ENCODE data around the gene DOLK. TPM values are rescaled to one million over a fixed set of nuclear protein-coding genes. Genes with fewer than 3 reads are reported as not detected.
A peak's percentile ranks its signal among the peaks of the same experiment; 100 is the strongest.

Gene DOLK
- total RNA-seq, 4 donors from 2014 or later = 5.2 to 12.7 (median 10.8) TPM

DNA sequence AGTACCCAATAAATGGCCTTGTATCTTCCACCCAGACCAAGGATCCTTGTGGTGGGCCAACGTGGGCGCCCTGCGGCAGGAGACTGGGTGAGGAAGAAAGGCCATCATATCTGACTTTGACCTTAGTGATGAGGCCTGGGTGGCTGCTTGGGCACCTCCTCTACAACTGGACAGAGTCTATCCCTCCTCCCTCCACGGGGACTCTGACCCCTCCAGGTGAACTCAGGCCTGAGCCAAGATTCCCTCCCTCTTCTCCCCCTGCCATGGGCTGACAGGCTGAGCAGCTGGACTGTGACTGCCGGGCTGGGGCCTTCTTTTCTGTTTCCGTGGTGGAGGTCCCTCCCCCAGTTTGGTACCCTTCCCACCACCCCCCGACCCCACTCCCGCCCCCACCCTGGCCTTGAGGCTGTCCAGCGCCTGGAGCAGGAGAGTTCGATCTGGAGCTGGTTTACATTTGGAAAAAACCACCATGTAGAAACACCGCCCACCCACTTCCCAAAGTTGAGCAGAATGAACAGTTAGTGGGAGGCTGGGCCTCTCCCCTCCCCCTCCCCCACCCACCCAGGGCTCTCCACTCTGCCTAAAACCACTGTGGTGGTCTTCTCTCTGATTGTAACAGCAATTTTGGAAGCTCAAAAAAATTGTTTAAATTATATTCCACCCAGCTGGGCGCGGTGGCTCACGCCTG, 27.9 kb downstream of the DOLK start:
- Histone ChIP-seq H3K9me3 (no peaks in the 10 kb centered on the region), H3K36me3 (peaks cover 21% of the 10 kb centered on the region), H3K27me3 (no peaks in the 10 kb centered on the region), H3K4me3 (no peak overlapping the region), H3K27ac (peak overlapping the region; percentile 68), H3K4me1 (peaks cover 83% of the 10 kb centered on the region)
- WGBS = 88% methylated on average over 14 of the region's 14 CpGs
- TF ChIP-seq POLR2A (IDR thresholded peaks at IDR 0.05) (no peak), EP300 (IDR thresholded peaks at IDR 0.05) (no peak)
- DNase-seq (ENCODE audit: low spot score in 2 of 2) = no peak

DNA sequence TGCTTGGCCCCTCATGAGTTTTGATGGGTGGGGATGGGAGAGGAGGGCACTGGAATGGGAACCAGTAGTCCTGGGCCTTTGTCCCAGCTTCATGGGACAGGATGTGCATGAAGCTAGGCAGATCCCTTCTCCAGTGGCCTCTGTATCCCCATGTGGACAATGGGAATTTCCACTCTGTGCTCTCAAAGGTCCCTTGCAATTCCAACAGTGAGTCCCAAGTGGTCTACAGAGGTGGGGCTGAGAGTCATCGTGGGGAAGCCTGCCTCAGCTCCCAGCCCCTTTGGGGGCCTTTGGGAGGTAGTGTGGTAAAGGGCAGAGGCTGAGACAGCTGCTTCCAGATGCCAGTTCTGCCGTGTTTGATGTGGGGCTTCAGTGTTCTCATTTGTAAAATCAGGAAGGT, 28.5 kb downstream of the DOLK start:
- DNase-seq (ENCODE audit: low spot score in 2 of 2) = no peak
- no peak overlapping the region for H3K4me3 ChIP-seq
- H3K36me3 ChIP-seq = peaks cover 21% of the 10 kb centered on the region
- H3K27me3 ChIP-seq = no peaks in the 10 kb centered on the region
- H3K9me3 ChIP-seq = no peaks in the 10 kb centered on the region
- peaks cover 89% of the 10 kb centered on the region for H3K4me1 ChIP-seq
- H3K27ac ChIP-seq = peak overlapping the region; percentile 68
- TF ChIP-seq, protein P1, sequence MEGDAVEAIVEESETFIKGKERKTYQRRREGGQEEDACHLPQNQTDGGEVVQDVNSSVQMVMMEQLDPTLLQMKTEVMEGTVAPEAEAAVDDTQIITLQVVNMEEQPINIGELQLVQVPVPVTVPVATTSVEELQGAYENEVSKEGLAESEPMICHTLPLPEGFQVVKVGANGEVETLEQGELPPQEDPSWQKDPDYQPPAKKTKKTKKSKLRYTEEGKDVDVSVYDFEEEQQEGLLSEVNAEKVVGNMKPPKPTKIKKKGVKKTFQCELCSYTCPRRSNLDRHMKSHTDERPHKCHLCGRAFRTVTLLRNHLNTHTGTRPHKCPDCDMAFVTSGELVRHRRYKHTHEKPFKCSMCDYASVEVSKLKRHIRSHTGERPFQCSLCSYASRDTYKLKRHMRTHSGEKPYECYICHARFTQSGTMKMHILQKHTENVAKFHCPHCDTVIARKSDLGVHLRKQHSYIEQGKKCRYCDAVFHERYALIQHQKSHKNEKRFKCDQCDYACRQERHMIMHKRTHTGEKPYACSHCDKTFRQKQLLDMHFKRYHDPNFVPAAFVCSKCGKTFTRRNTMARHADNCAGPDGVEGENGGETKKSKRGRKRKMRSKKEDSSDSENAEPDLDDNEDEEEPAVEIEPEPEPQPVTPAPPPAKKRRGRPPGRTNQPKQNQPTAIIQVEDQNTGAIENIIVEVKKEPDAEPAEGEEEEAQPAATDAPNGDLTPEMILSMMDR (IDR thresholded peaks at IDR 0.05) = no peak
- TF ChIP-seq POLR2AphosphoS5 (IDR thresholded peaks at IDR 0.05) (no peak), EP300 (IDR thresholded peaks at IDR 0.05) (no peak), POLR2A (IDR thresholded peaks at IDR 0.05) (no peak)
- WGBS = 65% methylated on average over 2 of the region's 2 CpGs

DNA sequence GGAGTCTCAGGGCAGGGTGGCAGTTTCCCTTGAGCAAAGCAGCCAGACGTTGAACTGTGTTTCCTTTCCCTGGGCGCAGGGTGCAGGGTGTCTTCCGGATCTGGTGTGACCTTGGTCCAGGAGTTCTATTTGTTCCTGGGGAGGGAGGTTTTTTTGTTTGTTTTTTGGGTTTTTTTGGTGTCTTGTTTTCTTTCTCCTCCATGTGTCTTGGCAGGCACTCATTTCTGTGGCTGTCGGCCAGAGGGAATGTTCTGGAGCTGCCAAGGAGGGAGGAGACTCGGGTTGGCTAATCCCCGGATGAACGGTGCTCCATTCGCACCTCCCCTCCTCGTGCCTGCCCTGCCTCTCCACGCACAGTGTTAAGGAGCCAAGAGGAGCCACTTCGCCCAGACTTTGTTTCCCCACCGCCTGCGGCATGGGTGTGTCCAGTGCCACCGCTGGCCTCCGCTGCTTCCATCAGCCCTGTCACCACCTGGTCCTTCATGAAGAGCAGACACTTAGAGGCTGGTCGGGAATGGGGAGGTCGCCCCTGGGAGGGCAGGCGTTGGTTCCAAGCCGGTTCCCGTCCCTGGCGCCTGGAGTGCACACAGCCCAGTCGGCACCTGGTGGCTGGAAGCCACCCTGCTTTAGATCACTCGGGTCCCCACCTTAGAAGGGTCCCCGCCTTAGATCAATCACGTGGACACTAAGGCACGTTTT, 30.1 kb downstream of the DOLK start:
- Histone ChIP-seq H3K9me3 (no peaks in the 10 kb centered on the region), H3K4me1 (peaks cover 91% of the 10 kb centered on the region), H3K27ac (peak overlapping the region; percentile 86), H3K36me3 (peaks cover 21% of the 10 kb centered on the region), H3K27me3 (no peaks in the 10 kb centered on the region), H3K4me3 (peak overlapping the region; percentile 29)
- TF ChIP-seq, protein P1 (IDR thresholded peaks at IDR 0.05) = no peak
- TF ChIP-seq POLR2AphosphoS5 (IDR thresholded peaks at IDR 0.05) = peak in 2 of 3 donors; percentile 8 to 55
- whole genome bisulfite sequencing = 34% methylated on average over 10 of the region's 26 CpGs
- peak; percentile 90 to 91 for DNase-seq (ENCODE audit: low spot score in 2 of 2)

DNA sequence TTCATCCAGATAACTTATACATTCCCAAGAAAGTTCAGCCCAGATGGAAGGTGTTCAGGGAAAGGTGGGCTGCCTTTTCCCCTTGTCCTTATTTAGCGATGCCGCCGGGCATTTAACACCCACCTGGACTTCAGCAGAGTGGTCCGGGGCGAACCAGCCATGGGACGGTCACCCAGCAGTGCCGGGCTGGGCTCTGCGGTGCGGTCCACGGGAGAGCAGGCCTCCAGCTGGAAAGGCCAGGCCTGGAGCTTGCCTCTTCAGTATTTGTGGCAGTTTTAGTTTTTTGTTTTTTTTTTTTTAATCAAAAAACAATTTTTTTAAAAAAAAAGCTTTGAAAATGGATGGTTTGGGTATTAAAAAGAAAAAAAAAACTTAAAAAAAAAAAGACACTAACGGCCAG, 30.7 kb downstream of the DOLK start:
- DNase-seq (ENCODE audit: low spot score in 2 of 2) = no peak
- Histone ChIP-seq H3K4me3 (peak overlapping the region; percentile 29), H3K27ac (peak overlapping the region; percentile 86), H3K27me3 (no peaks in the 10 kb centered on the region), H3K9me3 (no peaks in the 10 kb centered on the region), H3K4me1 (peaks cover 92% of the 10 kb centered on the region), H3K36me3 (peaks cover 21% of the 10 kb centered on the region)
- TF ChIP-seq POLR2AphosphoS5 (IDR thresholded peaks at IDR 0.05) = no peak
- TF ChIP-seq POLR2A (IDR thresholded peaks at IDR 0.05) = no peak
- no peak for TF ChIP-seq EP300 (IDR thresholded peaks at IDR 0.05)
- TF ChIP-seq, protein P1 (IDR thresholded peaks at IDR 0.05) = no peak
- WGBS = 68% methylated on average over 11 of the region's 11 CpGs

DNA sequence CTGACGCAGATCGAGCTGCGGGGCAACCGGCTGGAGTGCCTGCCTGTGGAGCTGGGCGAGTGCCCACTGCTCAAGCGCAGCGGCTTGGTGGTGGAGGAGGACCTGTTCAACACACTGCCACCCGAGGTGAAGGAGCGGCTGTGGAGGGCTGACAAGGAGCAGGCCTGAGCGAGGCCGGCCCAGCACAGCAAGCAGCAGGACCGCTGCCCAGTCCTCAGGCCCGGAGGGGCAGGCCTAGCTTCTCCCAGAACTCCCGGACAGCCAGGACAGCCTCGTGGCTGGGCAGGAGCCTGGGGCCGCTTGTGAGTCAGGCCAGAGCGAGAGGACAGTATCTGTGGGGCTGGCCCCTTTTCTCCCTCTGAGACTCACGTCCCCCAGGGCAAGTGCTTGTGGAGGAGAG, 31.2 kb downstream of the DOLK start:
- no peak for DNase-seq (ENCODE audit: low spot score in 2 of 2)
- Histone ChIP-seq H3K27me3 (no peaks in the 10 kb centered on the region), H3K27ac (peak overlapping the region; percentile 86), H3K9me3 (no peaks in the 10 kb centered on the region), H3K36me3 (peaks cover 21% of the 10 kb centered on the region), H3K4me3 (peak overlapping the region; percentile 29), H3K4me1 (peaks cover 92% of the 10 kb centered on the region)
- 29% methylated on average over 14 of the region's 18 CpGs for WGBS
- no peak for TF ChIP-seq EP300 (IDR thresholded peaks at IDR 0.05)
- TF ChIP-seq, protein P1 (IDR thresholded peaks at IDR 0.05) = no peak
- TF ChIP-seq POLR2AphosphoS5 (IDR thresholded peaks at IDR 0.05) = no peak
- no peak for TF ChIP-seq POLR2A (IDR thresholded peaks at IDR 0.05)

All from suprapubic skin (tissue), 4 donors.